ENCODE measurements around the gene FREY1. TPM values are rescaled to one million over a fixed set of nuclear protein-coding genes. Genes with fewer than 3 reads are reported as not detected.

The FREY1 gene
- total and polyA plus RNA-seq, 9 of the 15 experiments (the other 6 are each of a cell fraction or from before 2014, with no cell fraction given), result 0.25 to 1.5 (median 1.1) TPM; not detected in 5

GRCh38 chr11:45910623-45911022 lies 3.6 kb upstream of the FREY1 start:
- Histone ChIP-seq H3K4me2 (ENCODE audit: insufficient read depth, low read length) (no peak overlapping the region), H3K9me1 (ENCODE audit: control insufficient read depth, insufficient read depth, low read length) (peaks cover 3% of the 10 kb centered on the region), H3K36me3 (ENCODE audit: control insufficient read depth, insufficient read depth, low read length) (peaks cover 43% of the 10 kb centered on the region; the same call in 2 of the 3 replicates), H3K4me3 (no peak overlapping the region), H3K9me3 (replicated peaks; ENCODE audit: control insufficient read depth, insufficient read depth, low read depth, low read length) (no peaks in the 10 kb centered on the region), H3K27ac (ENCODE audit: extremely low read depth, low read depth, low read length) (no peak overlapping the region), H3K4me1 (replicated peaks in 1 of 2; ENCODE audit: control insufficient read depth in 2 of 2, insufficient read depth in 2 of 2, low read length in 2 of 2) (peaks cover 0 to 39% of the 10 kb centered on the region in 2 experiments; a peak in 2 of 5 replicates), H3K9ac (ENCODE audit: insufficient read depth in 1 of 2, low read depth in 2 of 2, low read length in 2 of 2) (no peak overlapping the region), H3K27me3 (ENCODE audit: control insufficient read depth in 2 of 2, insufficient read depth in 2 of 2, low read length in 2 of 2) (no peaks in the 10 kb centered on the region), H3K79me2 (ENCODE audit: control insufficient read depth, insufficient read depth, low read length) (no peaks in the 10 kb centered on the region), H4K20me1 (replicated peaks; ENCODE audit: control insufficient read depth, insufficient read depth, low read length) (0 out of 2 replicates have a peak, but pooled peaks cover 3% of the 10 kb centered on the region), H2AFZ (ENCODE audit: low read depth, low read length) (no peak overlapping the region)
- intact Hi-C loops (cut with micrococcal nuclease) (no loop called here), in situ Hi-C loops (cut with MboI) (no loop called here)
- 92% methylated on average over 8 of the region's 9 CpGs for WGBS (ENCODE audit: insufficient coverage, low coverage, missing lambda C conversion rate)
- ChIA-PET CTCF (ENCODE audit: low intra/inter-chr PET ratio) (no interaction called here), POLR2A (interaction anchor here (0.6 to 1.0 kb wide), 3 partner anchors 10 to 680 kb away, joined by 3 to 4 read pairs (median 3); no protein-coding TSS in a partner anchor)
- TF ChIP-seq PKNOX1 (IDR thresholded peaks at IDR 0.05), result no peak
- no peak for TF ChIP-seq ZFP1 (CRISPR knock-in tag; IDR thresholded peaks at IDR 0.05)
- TF ChIP-seq ZKSCAN1 (IDR thresholded peaks at IDR 0.05; ENCODE audit: low read depth, low read length), result no peak
- TF ChIP-seq MXI1 (IDR thresholded peaks at IDR 0.05; ENCODE audit: low read depth, low read length), result no peak
- TF ChIP-seq BCLAF1 (IDR thresholded peaks at IDR 0.05; ENCODE audit: borderline replicate concordance in 1 of 2, control insufficient read depth in 1 of 2, low read depth in 2 of 2, low read length in 1 of 2), result no peak
- TF ChIP-seq ADNP (tag; IDR thresholded peaks at IDR 0.05), result no peak
- no peak for TF ChIP-seq CBFA2T3 (IDR thresholded peaks at IDR 0.05)
- TF ChIP-seq SAFB (IDR thresholded peaks at IDR 0.05; ENCODE audit: borderline replicate concordance, low read depth, low read length), result no peak
- TF ChIP-seq IRF1 (CRISPR knock-in tag; IDR thresholded peaks at IDR 0.05; ENCODE audit: borderline replicate concordance), result no peak
- no peak for TF ChIP-seq CREBBP (IDR thresholded peaks at IDR 0.05; ENCODE audit: low read depth, low read length)
- TF ChIP-seq IRF9 (tag; IDR thresholded peaks at IDR 0.05), result no peak
- no peak for TF ChIP-seq HDAC1 (IDR thresholded peaks at IDR 0.05)
- TF ChIP-seq CHD4 (IDR thresholded peaks at IDR 0.05; ENCODE audit: insufficient read depth, insufficient replicate concordance, low read depth, low read length, poor library complexity, severe bottlenecking), result no peak
- TF ChIP-seq ZNF785 (CRISPR knock-in tag; IDR thresholded peaks at IDR 0.05), result no peak
- TF ChIP-seq FOXP1 (CRISPR knock-in tag; IDR thresholded peaks at IDR 0.05), result no peak
- DNase-seq (ENCODE audit: extremely low read depth in 1 of 4, low spot score in 3 of 4) (no peak), FAIRE-seq (no peak), ATAC-seq (no peak)
- BruUV-seq (replicated peaks), result no TSS peak

Data from K562 (cell line).